H1 (cell line): ENCODE data around the gene ANO6. TPM values are rescaled to one million over a fixed set of nuclear protein-coding genes. Genes with fewer than 3 reads are reported as not detected.

ENCODE experiments used
- CHD2 ChIP-seq: IDR thresholded peaks from 2 replicates; pipeline ENCODE4 v1.6.1; 2012; ENCODE audit warnings: low read length, improper control_type of control experiment
- CTCF ChIP-seq, 3 experiments: IDR thresholded peaks; 1 replicate in 2 of 3; 2 replicates in 1 of 3; pipeline versions ENCODE4 v1.5.1 to v1.6.1; 2011; ENCODE audit warnings: low read length in 3 of 3, mild to moderate bottlenecking in 3 of 3, inconsistent platforms in 2 of 3, low read depth in 1 of 3, moderate library complexity in 1 of 3; ENCODE audit not compliant: insufficient read depth in 1 of 3; ENCODE audit errors: control extremely low read depth in 1 of 3
- MAX ChIP-seq: IDR thresholded peaks from 2 replicates; pipeline ENCODE4 v1.6.1; 2012; ENCODE audit warnings: inconsistent platforms
- POLR2AphosphoS5 ChIP-seq: IDR thresholded peaks from 2 replicates; pipeline ENCODE4 v1.6.1; 2011; ENCODE audit warnings: low read depth, low read length
- SIRT6 ChIP-seq: IDR thresholded peaks from one replicate; pipeline ENCODE4 v1.7.1; 2012; ENCODE audit warnings: low read length, inconsistent platforms
- polyA plus RNA-seq, 7 experiments: library from polyadenylated mRNA; depleted of rRNA in 3 of 7; stranded (reverse) in 5 of 7; unstranded in 2 of 7; fragments of >200 nt in 5 of 7; fragments of 200-250 nt in 2 of 7; gene quantifications; 1 replicate in 5 of 7; 2 replicates in 1 of 7; 4 replicates in 1 of 7; pipeline versions ENCODE4 v1.2.1 to v1.2.3, GENCODE V29; 2011 to 2013; ENCODE audit warnings: missing spikeins in 2 of 7, mixed read lengths in 2 of 7
- total RNA-seq: library from RNA; stranded (reverse); fragmentation: NEBNext Ultra II Directional; extraction: Animal tissue kit (Norgen Biotek cat#: 25700); gene quantifications from 2 replicates; pipeline ENCODE4 v1.2.1, GENCODE V29; 2021

The ANO6 gene
- total and polyA plus RNA-seq, 2 of the 8 experiments (the other 6 are each of a cell fraction or from before 2014, with no cell fraction given) = 15.1 to 39.7 TPM

GRCh38 chr12:45278447-45278846 is 62.6 kb downstream of the ANO6 start (continued):
- TF ChIP-seq CTCF (IDR thresholded peaks at IDR 0.05; ENCODE audit: control extremely low read depth in 1 of 3, insufficient read depth in 1 of 3, low read depth in 1 of 3, low read length in 3 of 3) = no peak
- no peak for TF ChIP-seq CHD2
- no peak for TF ChIP-seq SIRT6
- no peak for TF ChIP-seq POLR2AphosphoS5
- TF ChIP-seq MAX = no peak
